Gastrocnemius medialis (tissue), 4 donors: ENCODE data around the gene ZSCAN10.

ENCODE experiments used
- POLR2A ChIP-seq, 2 donors: fragments of 450-650 bp; IDR thresholded peaks; one replicate each; pipeline ENCODE4 v1.6.1; 2017; ENCODE audit warnings: antibody characterized with exemption in 2 of 2, mild to moderate bottlenecking in 2 of 2, moderate library complexity in 2 of 2
- TF ChIP-seq, protein P1 (sequence below), 5 experiments: fragments of 450-650 bp in 3 of 5; fragments of 200-600 bp in 2 of 5; sonication (generic) in 2 of 5; IDR thresholded peaks in 4 of 5; conservative IDR thresholded peaks in 1 of 5; 1 replicate in 4 of 5; 2 replicates in 1 of 5; pipeline ENCODE4 v1.5.1; 2016 to 2019; ENCODE audit warnings: antibody characterized with exemption in 5 of 5, mild to moderate bottlenecking in 3 of 5, moderate library complexity in 3 of 5

DNA sequence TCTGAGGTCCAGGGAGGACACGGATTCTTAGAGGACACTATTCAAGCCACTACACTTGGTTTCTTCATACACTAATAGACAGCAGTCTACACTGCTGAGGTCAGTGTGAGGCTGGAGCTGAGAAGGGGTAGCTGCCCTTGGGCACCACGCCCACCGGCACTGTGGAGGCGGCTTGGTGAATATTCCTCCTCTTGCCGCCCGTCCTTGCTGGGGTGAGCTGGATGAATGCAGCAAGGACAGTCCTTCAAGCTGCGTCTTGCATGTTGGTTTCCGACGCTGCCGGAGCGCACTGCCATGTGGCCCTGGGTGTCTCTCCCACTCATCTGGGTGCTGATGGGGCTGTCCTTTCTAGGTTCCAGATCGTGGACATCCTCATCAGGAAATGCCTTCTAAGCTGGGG is 15.9 kb upstream of the ZSCAN10 start:
- TF ChIP-seq, protein P1, sequence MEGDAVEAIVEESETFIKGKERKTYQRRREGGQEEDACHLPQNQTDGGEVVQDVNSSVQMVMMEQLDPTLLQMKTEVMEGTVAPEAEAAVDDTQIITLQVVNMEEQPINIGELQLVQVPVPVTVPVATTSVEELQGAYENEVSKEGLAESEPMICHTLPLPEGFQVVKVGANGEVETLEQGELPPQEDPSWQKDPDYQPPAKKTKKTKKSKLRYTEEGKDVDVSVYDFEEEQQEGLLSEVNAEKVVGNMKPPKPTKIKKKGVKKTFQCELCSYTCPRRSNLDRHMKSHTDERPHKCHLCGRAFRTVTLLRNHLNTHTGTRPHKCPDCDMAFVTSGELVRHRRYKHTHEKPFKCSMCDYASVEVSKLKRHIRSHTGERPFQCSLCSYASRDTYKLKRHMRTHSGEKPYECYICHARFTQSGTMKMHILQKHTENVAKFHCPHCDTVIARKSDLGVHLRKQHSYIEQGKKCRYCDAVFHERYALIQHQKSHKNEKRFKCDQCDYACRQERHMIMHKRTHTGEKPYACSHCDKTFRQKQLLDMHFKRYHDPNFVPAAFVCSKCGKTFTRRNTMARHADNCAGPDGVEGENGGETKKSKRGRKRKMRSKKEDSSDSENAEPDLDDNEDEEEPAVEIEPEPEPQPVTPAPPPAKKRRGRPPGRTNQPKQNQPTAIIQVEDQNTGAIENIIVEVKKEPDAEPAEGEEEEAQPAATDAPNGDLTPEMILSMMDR (IDR thresholded peaks at IDR 0.05 in 4 of 5, conservative IDR thresholded peaks at IDR 0.05 in 1 of 5): no peak
- TF ChIP-seq POLR2A (IDR thresholded peaks at IDR 0.05): no peak
